Endothelial cell of umbilical vein (primary cell): Measurements from ENCODE around the gene EXOC3. TPM values are rescaled to one million over a fixed set of nuclear protein-coding genes. Genes with fewer than 3 reads are reported as not detected.

Experiments
- BruUV-seq: library from RNA; stranded (reverse); fragments of 400-500 nt; replicated peaks from 2 replicates; lab custom pipeline; 2021; lab: Mats Ljungman, UMichigan
- CTCF ChIA-PET: fragments of 300-600, 350-600 bp; sonication (Branson Sonifier 250); formaldehyde crosslinking; loops from one replicate; lab custom pipeline; 2021; ENCODE audit warnings: antibody characterized with exemption, inconsistent platforms; lab: Charles Lee
- POLR2A ChIA-PET: fragments of 300-600, 350-600 bp; sonication (Branson Sonifier 250); formaldehyde crosslinking; loops from one replicate; lab custom pipeline; 2021; ENCODE audit warnings: antibody characterized with exemption, inconsistent platforms; lab: Charles Lee
- DNase-seq: peaks from one replicate; pipeline ENCODE4 v3.0.0-alpha.2; 2011; ENCODE audit warnings: low read depth, low spot score
- FAIRE-seq: peaks from 2 replicates; lab custom pipeline; 2011; peaks lifted over from hg19 to GRCh38; lab: Jason Lieb, UNC
- H2AFZ ChIP-seq: 2 replicates; pipeline ENCODE4 v1.6.0; 2012; ENCODE audit warnings: low read depth, low read length, control low read depth, inconsistent platforms
- H3K27ac ChIP-seq: 2 replicates; pipeline ENCODE4 v1.5.1; 2011; ENCODE audit warnings: low read depth, mild to moderate bottlenecking, control low read depth, low read length, moderate library complexity; ENCODE audit not compliant: insufficient read depth
- H3K27me3 ChIP-seq, 2 experiments: 2 replicates each; pipeline versions ENCODE4 v1.6.0 to v1.6.1; 2011; ENCODE audit warnings: low read length in 2 of 2, mixed read lengths in 1 of 2; ENCODE audit not compliant: control insufficient read depth in 2 of 2, insufficient read depth in 2 of 2
- H3K36me3 ChIP-seq, 2 experiments: 2 replicates in 1 of 2; 3 replicates in 1 of 2; pipeline ENCODE4 v1.5.1; 2011; ENCODE audit warnings: low read length in 2 of 2, mild to moderate bottlenecking in 1 of 2, moderate library complexity in 1 of 2; ENCODE audit not compliant: control insufficient read depth in 2 of 2, insufficient read depth in 2 of 2; ENCODE audit errors: extremely low read depth in 1 of 2
- H3K4me1 ChIP-seq: 3 replicates; pipeline ENCODE4 v1.5.1; 2011; ENCODE audit warnings: mild to moderate bottlenecking, low read length; ENCODE audit not compliant: control insufficient read depth, insufficient read depth; ENCODE audit errors: extremely low read depth
- H3K4me2 ChIP-seq: 2 replicates; pipeline ENCODE4 v1.6.1; 2011; ENCODE audit warnings: low read length, control low read depth, mixed read lengths; ENCODE audit not compliant: insufficient read depth
- H3K4me3 ChIP-seq, 3 experiments: fragments of 200-600 bp in 1 of 3; sonication (generic), shearing (Covaris generic) in 1 of 3; replicated peaks in 1 of 3; 2 replicates each; pipeline ENCODE4 v1.5.1; 2011 to 2016; ENCODE audit warnings: control low read depth in 3 of 3, low read length in 3 of 3, mild to moderate bottlenecking in 2 of 3, inconsistent platforms in 1 of 3, low read depth in 1 of 3, moderate library complexity in 1 of 3; ENCODE audit not compliant: insufficient read depth in 1 of 3
- H3K79me2 ChIP-seq: 2 replicates; pipeline ENCODE4 v1.6.0; 2012; ENCODE audit warnings: low read length, inconsistent platforms; ENCODE audit not compliant: control insufficient read depth, insufficient read depth
- H3K9ac ChIP-seq: replicated peaks from 2 replicates; pipeline ENCODE3; 2011; ENCODE audit warnings: low read length, control low read depth; ENCODE audit not compliant: insufficient read depth; ENCODE audit errors: extremely low read depth
- H3K9me1 ChIP-seq: replicated peaks from 3 replicates; pipeline ENCODE4 v1.6.0; 2011; ENCODE audit warnings: mild to moderate bottlenecking, low read length; ENCODE audit not compliant: control insufficient read depth, insufficient read depth; ENCODE audit errors: extremely low read depth
- H3K9me3 ChIP-seq: replicated peaks from 2 replicates; pipeline ENCODE4 v1.5.1; 2012; ENCODE audit warnings: low read length, inconsistent platforms; ENCODE audit not compliant: control insufficient read depth, insufficient read depth
- H4K20me1 ChIP-seq: replicated peaks from 2 replicates; pipeline ENCODE3; 2011; ENCODE audit warnings: mild to moderate bottlenecking, low read length; ENCODE audit not compliant: control insufficient read depth, insufficient read depth; ENCODE audit errors: extremely low read depth
- FOS ChIP-seq: IDR thresholded peaks from 2 replicates; pipeline ENCODE4 v1.6.1; 2011; ENCODE audit warnings: mild to moderate bottlenecking, low read length, moderate library complexity, borderline replicate concordance; ENCODE audit not compliant: insufficient read depth
- GATA2 ChIP-seq: IDR thresholded peaks from 2 replicates; pipeline ENCODE4 v1.7.0; 2011; ENCODE audit warnings: low read depth, mild to moderate bottlenecking, moderate library complexity, mixed read lengths, low read length; ENCODE audit not compliant: insufficient read length, insufficient read depth
- JUN ChIP-seq: IDR thresholded peaks from 2 replicates; pipeline ENCODE4 v1.6.1; 2011; ENCODE audit warnings: borderline replicate concordance, low read depth; ENCODE audit not compliant: insufficient read length, insufficient read depth
- MYC ChIP-seq: IDR thresholded peaks from one replicate; pipeline ENCODE4 v1.6.1; 2011; ENCODE audit warnings: mild to moderate bottlenecking, low read depth, low read length
- POLR2AphosphoS5 ChIP-seq: IDR thresholded peaks from 2 replicates; pipeline ENCODE4 v1.6.1; 2012; ENCODE audit warnings: low read depth, mild to moderate bottlenecking, control low read depth, low read length, moderate library complexity; ENCODE audit not compliant: insufficient read depth
- dilution Hi-C: fragments of 300-500 bp; cut with MboI; formaldehyde crosslinking; loops from one replicate; pipeline ENCODE4 v1.15.0; 2019; ENCODE audit warnings: low sequenced_read_pairs; ENCODE audit not compliant: extremely low pct_ligation_motif_present
- intact Hi-C: fragments of 100-400 bp; cut with micrococcal nuclease; formaldehyde crosslinking; loops from one replicate; pipeline ENCODE4 v1.10.0; 2022
- polyA plus RNA-seq, 4 experiments: library from polyadenylated mRNA; depleted of rRNA in 3 of 4; stranded (reverse) in 3 of 4; unstranded in 1 of 4; fragments of >200 nt; gene quantifications; 2 replicates each; pipeline versions ENCODE4 v1.2.1 to v1.2.3, GENCODE V29; 2011 to 2012; ENCODE audit warnings: missing spikeins in 1 of 4
- total RNA-seq: library from RNA; stranded (reverse); gene quantifications from 2 replicates; pipeline ENCODE4 v1.2.3, GENCODE V29; 2021
- TF ChIP-seq, protein P1 (sequence below): IDR thresholded peaks from 2 replicates; pipeline ENCODE4 v1.6.1; 2011; ENCODE audit not compliant: insufficient read depth, insufficient read length

EXOC3 gene
- total and polyA plus RNA-seq, 2 donors (not counting 3 experiments of a cell fraction or from before 2014, with no cell fraction given), result 26.4 to 52.9 TPM

DNA sequence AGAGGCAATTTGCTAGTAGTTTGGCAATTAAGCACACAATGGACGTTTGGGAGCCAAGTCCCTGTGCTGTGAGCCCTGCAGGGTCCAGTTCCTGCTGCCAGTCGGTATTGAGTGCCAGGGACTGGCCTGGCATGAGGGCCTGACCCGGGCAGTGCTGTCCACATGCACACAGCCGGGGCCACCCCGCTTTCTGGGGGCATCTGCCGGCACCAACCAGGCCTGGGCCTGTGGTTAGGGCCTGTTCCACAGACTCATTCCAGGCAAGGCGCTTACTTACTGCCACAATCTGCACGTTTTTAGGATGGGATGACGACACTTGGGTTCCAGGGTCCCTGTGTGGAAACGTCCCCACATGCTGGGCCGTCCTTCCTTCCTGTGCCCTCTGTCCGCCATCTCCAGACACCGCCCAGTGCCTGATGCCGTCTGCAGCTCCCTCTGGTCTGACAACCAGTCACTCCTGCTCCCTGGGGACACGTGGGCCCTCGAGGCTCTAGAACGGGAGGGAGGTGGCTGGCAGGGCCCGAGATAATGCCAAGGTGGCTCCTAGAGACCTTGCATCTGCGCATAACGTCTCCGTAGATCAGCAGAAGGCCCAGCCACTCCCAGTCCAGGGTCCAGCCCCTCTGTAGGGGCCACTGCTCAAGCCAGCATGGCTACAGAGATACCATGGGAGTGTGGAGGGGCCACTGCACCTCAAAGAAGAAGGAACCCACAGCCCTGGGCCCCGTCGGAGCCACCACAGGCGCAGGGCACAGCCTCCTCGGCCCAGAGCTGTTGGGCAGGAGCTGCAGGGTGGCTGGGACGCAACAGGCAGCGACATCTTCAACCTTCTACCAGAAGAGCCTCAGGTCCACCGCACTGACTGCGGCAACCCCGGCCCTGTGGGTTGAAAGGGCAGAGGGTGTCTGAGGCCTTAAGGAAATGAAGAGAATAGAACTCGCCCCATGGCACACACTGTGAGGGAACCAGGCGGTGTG, 56.5 kb downstream of the EXOC3 start:
- intact Hi-C loops, result loop anchor here (1.0 kb wide), 1 partner anchor 13 kb away; no protein-coding TSS in a partner anchor
- CTCF ChIA-PET, result no interaction called here

DNA sequence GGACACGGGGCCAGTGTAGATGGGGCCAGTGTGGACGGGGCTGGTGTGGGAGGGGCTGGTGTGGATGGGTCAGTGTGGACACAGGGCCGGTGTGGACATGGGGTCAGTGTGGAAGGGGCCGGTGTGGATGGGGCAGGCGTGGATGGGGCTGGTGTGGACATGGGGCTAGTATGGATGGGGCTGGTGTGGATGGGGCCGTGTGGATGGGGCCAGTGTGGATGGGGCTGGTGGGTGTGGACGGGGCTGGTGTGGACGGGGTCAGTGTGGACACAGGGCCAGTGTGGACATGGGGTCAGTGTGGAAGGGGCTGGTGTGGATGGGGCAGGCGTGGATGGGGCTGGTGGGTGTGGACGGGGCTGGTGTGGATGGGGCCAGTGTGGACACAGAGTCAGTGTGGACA, 57.5 kb downstream of the EXOC3 start:
- ChIA-PET POLR2A (no interaction called here), CTCF (no interaction called here)
- TF ChIP-seq FOS (no peak), POLR2AphosphoS5 (no peak), JUN (no peak)
- TF ChIP-seq, protein P1, sequence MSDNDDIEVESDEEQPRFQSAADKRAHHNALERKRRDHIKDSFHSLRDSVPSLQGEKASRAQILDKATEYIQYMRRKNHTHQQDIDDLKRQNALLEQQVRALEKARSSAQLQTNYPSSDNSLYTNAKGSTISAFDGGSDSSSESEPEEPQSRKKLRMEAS, result no peak
- Histone ChIP-seq H3K36me3 (no peaks in the 10 kb centered on the region), H3K9me3 (no peaks in the 10 kb centered on the region), H3K4me1 (no peaks in the 10 kb centered on the region), H4K20me1 (no peaks in the 10 kb centered on the region), H3K4me2 (no peak overlapping the region), H3K9ac (no peak overlapping the region), H3K4me3 (no peak overlapping the region), H2AFZ (no peak overlapping the region), H3K27me3 (peaks cover 0 to 3% of the 10 kb centered on the region in 2 experiments), H3K79me2 (no peaks in the 10 kb centered on the region), H3K27ac (no peak overlapping the region), H3K9me1 (no peaks in the 10 kb centered on the region)
- dilution Hi-C loops, result no loop called here
- BruUV-seq, result no TSS peak
- DNase-seq, result no peak
- intact Hi-C loops, result loop anchor here (1.0 kb wide), 1 partner anchor 14 kb away; no protein-coding TSS in a partner anchor
- no peak for FAIRE-seq

More for the DNA sequence above, 56.5 kb downstream of the EXOC3 start:
- dilution Hi-C loops, result no loop called here
- H3K9me1 ChIP-seq, result no peaks in the 10 kb centered on the region
- H3K9ac ChIP-seq, result no peak overlapping the region
- TF ChIP-seq JUN (no peak), GATA2 (no peak), MYC (no peak)
- TF ChIP-seq, protein P1, result no peak
- no peaks in the 10 kb centered on the region for H3K4me1 ChIP-seq
- no peaks in the 10 kb centered on the region for H4K20me1 ChIP-seq
- no peaks in the 10 kb centered on the region for H3K36me3 ChIP-seq
- H3K27ac ChIP-seq, result no peak overlapping the region
- no TSS peak for BruUV-seq
- H3K4me3 ChIP-seq, result no peak overlapping the region
- DNase-seq (no peak), FAIRE-seq (no peak)
- H3K9me3 ChIP-seq, result no peaks in the 10 kb centered on the region
- H3K79me2 ChIP-seq, result no peaks in the 10 kb centered on the region
- peaks cover 0 to 3% of the 10 kb centered on the region in 2 experiments for H3K27me3 ChIP-seq
- H2AFZ ChIP-seq, result no peak overlapping the region
- no peak overlapping the region for H3K4me2 ChIP-seq
- POLR2A ChIA-PET, result no interaction called here
